HuH-7.5 (cell line): Measurements from ENCODE around the gene SAYSD1.

ENCODE experiments used
- DNase-seq: peaks from one replicate; pipeline ENCODE4 v3.0.0; 2011; ENCODE audit warnings: low spot score

Gene SAYSD1

GRCh38 chr6:39058471-39059147, 56.4 kb downstream of the SAYSD1 start:
- no peak for DNase-seq

GRCh38 chr6:39057251-39058155, 57.5 kb downstream of the SAYSD1 start:
- DNase-seq: no peak

- no peak for DNase-seq
Observed at GRCh38 chr6:39056681-39057080, 58.3 kb downstream of the SAYSD1 start.

GRCh38 chr6:39056191-39056590, 58.8 kb downstream of the SAYSD1 start:
- DNase-seq: no peak

- DNase-seq: no peak
Observed at GRCh38 chr6:39055661-39056060, 59.3 kb downstream of the SAYSD1 start.

GRCh38 chr6:39054577-39055142, 60.3 kb downstream of the SAYSD1 start:
- no peak for DNase-seq
